CD4-positive, alpha-beta T cell treated with Interleukin-1 beta for 1 hour (primary cell): ENCODE measurements around the gene LGR4.

ENCODE experiments used
- DNase-seq, 2 donors: peaks; one replicate each; pipeline ENCODE4 v3.0.0-alpha.2; 2020 to 2022

The LGR4 gene

DNA sequence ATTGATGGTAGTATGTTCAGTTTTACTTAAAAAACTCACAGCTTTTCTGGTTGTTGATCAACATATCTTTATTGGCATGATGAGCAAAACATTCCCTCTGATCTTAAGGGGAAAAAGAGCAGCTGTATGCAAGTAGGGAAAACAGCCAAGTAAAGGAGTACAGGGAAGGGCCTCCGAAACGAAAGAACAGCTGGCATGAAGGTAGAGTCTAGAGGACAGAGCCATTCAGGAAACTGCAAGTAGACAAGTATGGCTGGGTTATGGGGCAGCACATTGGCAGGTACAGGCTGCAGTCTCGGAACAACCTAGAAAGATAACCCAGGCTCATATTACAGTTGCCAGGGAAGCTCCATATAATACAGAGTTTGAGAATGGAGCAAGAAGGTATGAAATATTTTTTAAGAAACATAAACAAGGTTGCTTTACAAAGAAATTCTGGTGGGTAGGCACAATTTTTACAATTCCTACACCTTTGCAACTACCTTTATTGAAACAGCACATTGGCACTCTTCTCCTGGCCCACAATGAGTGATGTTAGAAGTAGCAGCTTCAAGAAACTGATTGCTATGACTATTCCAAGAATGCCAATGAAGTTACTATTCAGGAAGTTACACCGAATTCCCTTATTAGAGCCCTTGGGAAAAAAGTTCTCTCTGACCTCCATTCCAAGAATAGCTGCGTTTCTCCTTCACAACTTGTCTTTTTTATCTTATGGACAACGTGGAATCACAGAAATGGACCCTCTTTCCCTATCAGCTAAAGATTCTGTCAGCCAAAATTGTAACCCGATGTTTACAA lies 45.2 kb downstream of the LGR4 start:
- no peak for DNase-seq

DNA sequence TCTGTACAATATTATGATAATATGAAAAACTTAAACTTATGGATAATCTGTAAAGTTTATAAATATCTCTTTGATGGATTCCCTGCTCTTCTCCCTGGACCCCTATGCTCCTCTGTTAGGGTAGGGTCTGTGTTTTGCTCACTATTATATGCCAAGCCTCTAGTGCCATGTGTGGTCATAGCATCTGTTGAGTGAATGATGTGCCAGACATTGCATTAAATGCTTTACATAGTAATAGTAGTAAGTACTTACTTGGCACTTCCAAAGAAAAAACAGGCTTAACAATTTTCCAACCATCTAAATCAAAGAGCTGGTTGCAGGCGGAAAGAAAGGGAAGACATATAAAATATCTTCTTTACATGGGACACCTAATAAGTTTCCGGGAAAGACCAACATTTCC lies 46.8 kb downstream of the LGR4 start:
- no peak for DNase-seq

DNA sequence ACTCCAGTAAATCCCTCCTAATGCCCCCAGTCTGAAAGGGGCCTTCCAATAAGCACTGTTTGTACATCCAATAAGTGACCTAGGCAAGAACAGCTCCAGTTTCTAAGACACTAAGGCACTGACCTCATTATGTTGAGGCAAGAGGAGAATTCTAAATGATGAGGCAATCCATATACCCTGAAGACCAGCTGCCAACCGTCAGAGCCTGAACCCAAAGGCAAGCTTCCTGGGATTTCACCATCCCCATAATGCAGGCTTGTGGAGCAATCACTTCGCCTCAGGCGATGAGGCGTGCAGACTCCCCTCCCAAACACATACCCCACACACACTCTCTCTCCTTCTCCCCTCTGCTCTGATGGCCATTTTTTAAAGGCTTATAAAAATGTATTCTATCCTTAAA lies 49.5 kb downstream of the LGR4 start:
- DNase-seq: no peak

DNA sequence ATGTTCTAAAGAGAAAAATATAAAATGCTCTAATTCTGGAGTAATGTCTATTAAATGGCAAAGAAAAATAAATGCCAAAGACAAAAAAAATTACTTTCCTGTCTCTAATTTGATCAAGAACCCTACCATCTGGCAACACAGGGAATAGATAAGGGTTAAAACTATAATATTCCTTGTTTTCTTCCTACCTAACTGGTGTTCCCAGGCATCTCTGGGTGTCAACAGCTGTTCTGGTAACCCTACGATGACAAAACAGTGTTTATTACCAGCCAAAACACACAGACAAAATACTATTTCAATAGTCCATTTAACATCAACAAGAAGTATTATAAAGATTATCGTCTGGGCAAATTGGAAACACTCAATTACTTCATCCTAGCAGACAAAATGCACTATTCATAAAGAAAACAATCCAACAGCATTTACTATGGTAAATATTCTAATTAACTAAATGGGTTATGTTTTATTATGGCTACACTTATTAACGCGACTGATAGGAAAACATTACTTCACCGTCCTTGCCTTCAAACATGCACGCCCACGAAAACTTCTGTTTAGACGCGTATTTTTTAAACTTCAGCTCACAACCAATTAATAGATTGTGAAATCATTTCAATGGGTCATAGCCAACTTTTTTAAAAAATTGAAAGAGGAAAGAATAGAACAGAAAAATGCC lies 50.6 kb downstream of the LGR4 start:
- DNase-seq: no peak

DNA sequence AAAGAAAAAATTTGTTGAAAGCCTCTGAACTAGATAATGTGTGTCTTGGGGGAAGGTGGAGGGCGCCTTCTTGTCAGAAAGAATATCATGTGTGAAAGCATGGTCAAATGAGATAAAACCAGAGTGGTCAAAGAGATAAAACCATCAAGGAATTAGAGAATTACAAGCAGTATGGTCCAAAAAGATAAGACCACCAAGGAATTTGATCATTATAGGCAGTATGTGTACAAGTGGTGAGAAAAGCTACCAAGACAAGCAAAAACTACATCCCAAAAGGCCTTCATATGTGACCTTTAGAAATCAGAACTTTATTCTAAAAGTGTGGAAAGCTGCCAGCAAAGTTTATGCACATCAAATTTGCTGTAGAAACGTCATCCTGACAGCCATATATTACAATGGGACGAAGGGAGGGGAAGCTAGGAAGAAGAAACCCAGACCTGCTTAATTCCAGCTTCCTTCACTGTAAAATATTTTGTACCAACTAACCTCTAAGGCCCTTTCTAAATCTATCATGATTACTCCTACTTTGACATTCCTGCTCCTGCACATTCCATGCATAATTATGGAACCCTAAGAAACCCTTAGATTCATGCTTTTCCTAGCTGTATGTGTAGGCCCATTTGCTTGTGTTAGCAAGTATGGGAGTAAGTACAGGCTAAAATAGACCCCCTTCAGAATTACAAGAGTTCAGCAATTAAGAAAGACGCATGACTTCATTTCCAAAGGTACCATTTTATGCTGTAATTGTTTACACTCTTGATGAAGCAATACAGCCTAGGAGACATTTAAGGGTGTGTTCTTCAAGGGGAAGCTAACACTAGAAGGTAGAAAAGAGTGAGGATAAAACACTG lies 51.6 kb downstream of the LGR4 start:
- DNase-seq: no peak

DNA sequence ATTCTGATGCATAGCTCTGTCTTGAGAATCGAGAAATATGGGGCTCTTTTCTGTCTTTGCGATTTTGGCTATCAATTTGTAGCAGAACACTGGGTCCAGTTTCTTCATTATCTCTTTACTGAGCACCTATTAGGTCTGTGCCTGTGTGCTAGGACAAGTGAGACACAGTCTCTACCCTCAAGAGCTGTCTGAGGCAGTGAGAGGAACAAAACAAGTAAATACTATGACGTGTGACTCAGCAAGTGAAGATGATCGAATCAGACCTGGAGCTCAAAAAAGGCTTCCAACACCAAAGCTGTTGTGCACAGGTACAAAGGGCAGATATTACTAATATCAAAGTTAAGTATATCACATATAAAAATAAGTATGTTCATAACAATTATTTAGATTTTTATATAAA lies 52.4 kb downstream of the LGR4 start:
- DNase-seq: no peak

DNA sequence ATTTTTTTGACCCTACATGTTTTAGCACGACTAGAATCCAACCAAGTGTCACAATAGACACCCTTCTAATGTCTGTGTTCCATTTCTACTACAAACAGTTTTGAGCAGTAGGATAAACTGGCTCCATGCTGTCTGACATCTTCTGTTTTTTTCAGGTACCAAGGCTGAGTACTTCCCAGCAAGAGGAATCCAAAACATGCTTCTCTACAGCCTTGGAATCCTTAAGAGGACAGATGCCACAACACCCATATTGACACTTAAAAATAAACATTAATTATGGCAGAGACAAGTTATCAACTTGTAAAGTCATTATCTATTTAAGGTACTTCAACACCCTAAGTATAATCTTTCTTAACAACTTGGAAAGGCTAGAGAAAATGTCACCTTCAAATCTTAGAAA lies 54.2 kb downstream of the LGR4 start:
- DNase-seq: no peak

DNA sequence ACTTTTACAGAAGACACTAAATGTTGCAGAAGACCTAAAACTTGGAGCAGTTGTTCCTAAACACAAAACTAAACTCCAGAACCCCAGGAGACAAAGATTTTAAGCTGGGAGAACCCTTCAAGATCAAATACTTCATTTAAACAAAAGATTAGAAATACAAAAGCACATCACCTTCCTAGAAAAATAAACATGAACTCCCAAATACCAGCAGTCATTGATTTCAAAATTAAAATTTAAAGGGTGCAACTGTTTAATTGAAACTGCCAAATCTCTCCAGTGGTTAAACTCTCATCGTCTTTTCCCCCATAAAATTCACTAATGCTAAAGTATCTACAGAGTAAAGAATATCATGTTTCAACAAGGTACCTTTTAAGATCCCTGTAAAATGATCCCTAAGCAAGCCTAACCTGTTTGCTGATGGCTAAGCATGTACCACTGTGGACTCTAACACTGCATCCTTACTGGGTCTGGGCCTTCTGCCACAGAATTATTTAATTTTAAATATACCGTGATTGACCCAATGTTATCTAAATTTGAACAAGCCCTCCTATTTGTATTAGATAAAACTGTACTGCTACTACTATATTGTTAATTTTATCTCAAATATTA lies 55.9 kb downstream of the LGR4 start:
- no peak for DNase-seq

DNA sequence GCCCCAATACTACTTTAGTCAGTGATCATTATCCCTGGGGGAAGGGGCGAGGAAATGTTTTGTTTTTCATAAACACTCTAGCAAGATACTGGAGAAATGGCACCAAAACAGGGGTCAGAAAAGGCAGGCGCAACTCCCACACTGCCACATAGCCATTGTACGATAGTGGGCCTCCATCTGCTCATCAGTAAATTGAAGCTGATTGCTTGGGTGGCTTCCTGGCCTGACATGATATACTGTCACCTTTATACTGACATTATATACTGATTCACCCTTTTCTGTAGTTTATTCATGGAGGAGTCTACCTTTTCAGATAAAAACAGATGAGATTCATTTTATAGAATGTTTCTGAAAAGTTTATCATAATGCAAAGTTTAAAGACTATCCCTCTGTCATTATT lies 57.9 kb downstream of the LGR4 start:
- no peak for DNase-seq

DNA sequence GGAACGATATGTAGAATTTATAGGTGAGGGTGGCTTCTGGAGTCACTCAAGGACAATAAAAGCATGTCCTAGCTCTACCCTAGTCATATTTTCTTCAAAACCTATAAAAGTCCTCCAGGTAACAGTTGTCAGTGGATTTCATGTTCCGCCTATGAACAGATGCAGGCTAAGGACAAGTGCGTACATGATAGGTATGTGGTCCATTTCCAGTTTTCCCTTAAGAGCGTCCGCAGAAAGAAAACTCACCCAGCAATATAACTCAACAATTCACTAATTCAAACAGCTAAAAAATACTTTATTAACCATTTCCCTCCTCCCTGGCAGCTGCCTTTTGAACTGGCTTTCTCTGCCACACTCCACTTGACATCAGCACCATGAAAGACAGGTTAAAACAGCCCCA lies 59.4 kb downstream of the LGR4 start:
- no peak for DNase-seq

DNA sequence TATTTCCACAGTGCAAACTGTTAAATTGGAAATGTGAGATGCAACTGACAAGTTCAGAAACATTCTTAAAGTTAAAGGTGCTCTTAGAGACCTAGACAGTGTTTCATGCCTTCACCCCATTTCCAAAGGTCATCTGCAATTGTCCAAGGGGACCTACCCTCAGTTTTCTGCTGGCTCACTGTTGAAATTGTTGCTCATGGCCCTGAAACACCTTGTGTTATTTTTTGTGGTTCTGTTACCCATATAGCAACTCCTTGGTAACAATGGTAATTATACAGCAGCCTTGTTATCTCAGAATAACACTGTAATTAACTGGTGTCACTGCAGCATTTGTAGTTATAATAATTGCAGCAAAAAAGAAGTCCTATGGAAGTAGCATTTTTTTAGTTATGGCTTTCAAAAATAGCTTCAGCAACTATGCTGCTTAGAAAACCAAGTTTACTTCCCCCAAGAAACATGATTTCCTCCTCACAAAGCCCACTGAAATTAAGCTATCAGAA lies 60.3 kb downstream of the LGR4 start:
- DNase-seq: no peak

DNA sequence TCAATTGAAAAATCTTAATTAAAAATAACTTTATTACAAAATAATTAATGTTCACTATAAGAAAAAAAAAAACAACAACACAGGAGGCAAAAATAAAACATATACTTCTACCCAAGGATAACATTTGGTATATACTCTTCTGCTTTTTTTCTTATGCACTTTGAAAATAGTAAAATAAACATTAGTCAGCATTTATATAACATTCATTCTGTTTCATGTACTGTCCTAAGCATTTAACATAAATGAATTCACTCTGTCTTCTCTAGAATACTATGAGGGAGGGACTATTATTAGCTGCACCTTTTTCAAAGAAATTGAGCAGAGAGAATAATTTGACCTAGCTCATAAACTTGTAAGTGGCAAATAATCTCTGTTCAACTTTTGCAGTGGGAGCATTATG lies 61.3 kb downstream of the LGR4 start:
- DNase-seq: no peak

DNA sequence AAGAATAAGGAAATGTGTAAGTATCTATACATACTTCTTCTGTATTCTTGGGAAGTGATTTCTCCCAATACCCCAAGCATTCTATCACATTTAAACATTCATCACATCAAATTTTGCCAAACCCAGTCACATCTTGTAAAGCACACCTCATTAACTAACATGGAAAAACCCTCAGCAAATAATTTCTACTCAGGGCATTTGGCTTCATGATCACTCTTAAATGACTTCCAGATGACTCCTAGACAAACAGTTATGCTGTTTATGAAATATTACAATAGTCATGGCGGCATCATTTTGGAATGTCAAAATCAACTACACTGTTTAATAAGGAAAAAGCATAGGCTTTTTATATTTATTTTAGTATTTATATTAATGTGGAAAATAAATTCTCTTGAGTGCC lies 62.3 kb downstream of the LGR4 start:
- DNase-seq: no peak

DNA sequence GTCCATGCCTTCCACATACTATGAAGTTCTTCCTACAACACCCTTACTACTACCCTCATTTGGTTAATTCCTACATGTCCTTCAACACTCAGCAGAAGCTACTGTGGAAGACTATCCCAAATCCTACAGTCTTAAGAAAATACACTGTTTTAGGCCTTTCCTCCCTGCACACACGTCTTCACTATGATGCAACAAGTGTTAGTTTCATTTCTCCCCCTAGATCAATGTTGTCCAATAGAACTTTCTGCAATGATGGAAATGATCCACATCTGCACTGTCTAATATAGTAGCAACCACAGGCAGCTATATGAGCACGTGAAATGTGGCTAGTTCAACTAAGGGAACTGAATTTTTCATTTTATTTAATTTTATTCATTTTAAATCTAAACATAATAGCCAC lies 62.8 kb downstream of the LGR4 start:
- no peak for DNase-seq

DNA sequence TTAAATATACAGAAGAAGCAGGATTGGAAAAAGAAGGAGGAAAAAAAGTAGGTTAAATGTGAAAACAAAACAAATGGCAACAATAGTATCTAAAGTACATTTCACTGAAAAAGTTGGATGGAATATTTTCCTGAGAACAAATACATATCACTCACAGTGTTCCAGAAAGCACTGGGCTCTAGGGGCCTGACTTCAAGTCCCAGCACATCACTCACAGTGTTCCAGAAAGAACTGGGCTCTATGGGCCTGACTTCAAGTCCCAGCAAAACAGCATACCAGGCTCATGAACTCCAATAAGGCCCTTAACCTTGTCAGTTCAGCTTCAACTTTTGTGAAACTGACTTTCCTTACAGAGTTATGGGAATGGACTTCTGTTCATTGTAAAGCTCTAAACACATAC lies 63.5 kb downstream of the LGR4 start:
- no peak for DNase-seq

DNA sequence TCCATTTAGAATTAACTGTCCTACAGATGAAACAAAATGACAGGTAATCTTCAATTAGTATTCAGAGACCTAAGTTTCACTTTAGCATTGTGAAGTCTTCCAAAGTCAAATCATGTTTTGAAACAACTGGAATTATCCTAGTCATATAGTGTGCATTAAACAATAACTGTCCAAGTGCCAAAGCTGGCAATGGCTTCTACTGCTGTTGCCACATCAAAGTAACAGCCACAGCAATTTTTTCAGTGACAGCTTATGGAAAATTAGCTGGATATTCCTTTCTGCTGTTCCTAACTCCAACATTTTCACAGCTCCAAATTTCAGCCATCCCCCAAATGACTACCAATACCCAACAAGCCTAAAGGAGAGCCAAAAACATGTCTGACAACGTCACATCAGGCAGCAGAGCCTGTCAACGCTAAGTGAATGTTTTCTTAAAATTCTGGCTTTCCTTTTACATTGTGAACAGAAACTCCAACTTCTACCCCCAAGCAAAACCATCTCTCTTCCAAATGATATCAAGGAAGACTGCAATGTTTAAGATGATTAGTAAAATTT lies 64.3 kb downstream of the LGR4 start:
- DNase-seq: no peak

DNA sequence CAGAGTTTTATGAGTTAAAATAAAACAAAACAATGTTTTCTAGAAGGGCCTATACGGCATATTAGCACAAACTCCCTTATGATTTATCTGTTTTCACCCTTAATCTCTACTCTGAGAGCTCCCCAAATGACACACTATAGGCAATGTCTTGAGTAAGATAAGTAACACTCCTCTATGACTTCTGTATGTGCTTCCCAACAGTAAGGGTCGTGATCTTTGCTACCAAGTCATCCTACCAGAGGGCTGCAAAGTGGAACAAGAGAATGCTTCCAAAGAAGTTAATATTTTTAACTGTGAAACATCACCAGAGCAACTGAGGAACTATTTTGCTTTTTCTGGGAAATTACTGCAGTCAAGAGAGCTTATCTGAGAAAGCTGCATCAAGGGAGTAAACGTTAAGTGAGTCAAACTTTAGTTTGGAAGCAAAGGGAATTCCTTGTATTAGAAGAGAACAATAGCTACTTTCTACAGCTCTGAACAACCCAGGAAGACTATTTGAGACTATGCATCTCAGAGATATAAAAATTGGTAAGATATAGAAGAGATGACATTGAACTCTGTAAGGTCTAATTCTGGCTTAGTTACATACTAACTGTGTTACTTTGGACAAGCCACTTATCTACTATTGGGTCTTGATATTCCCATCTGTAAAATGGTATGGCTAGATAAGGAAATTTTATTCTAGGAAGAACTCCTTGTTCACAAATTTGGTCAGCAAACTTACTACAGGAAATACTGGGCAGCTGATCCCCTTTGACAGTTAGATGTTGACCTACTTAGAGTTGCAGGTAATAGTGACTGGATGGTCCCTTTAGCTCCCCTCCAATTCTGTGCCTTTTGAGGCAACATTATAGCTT lies 65.9 kb downstream of the LGR4 start:
- no peak for DNase-seq

DNA sequence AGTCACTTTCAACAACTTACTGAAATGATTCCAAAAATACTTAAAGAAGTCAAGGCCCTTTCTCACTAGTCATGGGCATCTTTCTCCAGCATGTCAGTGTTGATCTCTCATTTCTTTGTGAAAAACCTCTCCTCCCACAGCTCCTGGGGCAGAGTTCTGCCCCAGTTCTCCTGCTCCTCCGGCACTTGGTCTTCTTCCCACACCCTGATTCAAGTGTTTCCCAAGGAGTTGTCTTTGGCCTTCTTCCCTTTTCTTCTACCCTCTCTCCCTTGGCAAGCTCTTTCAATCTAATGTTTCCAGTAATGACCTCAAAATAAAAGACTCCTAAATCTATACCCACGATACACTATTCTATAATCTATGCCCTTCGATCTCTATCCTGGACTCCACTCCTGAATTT lies 67.5 kb downstream of the LGR4 start:
- DNase-seq: no peak

DNA sequence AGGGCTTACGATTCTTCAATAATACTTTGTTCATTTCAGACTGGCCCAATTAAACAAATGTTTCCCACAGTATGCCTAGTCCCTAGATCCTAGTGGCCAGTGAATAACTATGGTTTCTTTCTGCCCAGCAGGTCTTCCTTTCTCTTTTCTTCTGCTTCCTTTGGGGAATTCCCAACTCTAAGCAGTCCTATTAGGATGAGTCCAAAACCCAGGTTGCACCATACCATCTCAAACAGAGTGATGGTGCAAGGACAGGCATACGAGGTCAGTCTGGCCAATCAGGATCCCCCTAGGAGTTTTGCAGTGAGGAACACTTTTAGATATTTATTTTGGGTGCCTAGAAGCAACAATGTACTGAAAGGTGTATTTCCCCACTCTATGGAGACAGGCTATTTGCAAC lies 68.2 kb downstream of the LGR4 start:
- no peak for DNase-seq

DNA sequence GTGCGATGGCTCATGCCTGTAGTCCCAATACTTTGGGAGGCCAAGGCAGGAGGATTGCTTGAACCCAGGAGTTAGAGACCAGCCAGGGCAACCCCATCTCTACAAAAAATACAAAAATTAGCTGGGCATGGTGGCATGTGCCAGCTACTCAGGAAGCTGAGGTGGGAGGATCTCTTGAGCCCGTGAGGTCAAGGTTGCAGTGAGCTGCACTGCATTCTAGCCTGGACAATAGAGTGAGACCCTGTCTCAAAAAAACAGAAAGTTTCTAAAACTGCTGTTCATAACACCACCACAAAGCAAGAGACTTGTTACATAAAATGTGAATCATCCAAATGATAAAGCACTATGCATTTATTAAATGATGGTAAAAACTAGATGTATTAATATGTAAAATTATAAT lies 69.4 kb downstream of the LGR4 start:
- no peak for DNase-seq

DNA sequence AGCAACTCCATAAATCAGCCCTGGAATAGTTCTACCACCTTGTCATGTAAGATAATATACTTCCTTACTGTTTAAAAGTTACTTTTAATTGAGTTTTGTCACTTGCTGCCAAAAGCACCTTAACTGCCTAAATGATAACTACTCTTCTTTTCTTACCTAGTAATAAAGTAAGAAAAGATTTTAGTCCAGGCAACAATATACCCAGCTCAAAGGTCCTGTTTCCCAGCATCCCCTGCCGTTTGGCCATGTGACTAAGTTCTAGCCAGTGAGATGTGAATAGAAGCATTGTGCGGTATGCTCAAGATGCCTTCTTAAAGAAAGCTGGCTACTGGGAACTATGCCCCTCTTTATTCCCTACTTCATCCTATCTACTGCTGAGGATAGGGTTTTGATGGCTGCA lies 70.1 kb downstream of the LGR4 start:
- no peak for DNase-seq

DNA sequence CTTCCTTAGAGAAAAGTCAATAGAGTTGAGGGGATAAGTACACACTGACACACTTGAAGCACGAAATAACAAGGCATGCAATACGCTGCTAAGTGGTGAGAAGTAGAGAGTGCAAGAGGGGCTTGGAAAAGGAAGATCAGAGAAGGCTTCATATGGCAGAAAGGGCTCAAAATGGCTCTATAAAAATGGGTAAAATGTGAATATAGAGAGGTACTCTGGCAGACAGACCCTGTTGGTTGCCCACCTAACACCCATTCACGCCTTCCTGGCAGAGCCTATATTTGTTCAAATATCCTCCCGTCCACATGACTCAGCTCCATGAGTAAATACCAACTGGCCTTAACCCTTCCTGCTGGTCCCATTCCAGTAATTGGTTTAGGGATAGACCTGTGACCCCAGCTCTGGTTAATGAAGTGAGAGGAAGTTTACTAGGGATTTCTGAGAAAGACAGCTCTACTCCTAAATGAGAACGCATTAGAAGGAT lies 70.7 kb downstream of the LGR4 start:
- DNase-seq: no peak
